GM12873 (cell line): ENCODE results near the gene MAGOH.

Experiments used
- TF ChIP-seq, protein P1 (sequence below): IDR thresholded peaks from 2 replicates; pipeline ENCODE4 v1.5.1; 2012; ENCODE audit warnings: low read depth, mild to moderate bottlenecking, moderate library complexity, low read length, control low read depth; ENCODE audit not compliant: insufficient read depth; ENCODE audit errors: missing control alignments

Gene MAGOH

DNA sequence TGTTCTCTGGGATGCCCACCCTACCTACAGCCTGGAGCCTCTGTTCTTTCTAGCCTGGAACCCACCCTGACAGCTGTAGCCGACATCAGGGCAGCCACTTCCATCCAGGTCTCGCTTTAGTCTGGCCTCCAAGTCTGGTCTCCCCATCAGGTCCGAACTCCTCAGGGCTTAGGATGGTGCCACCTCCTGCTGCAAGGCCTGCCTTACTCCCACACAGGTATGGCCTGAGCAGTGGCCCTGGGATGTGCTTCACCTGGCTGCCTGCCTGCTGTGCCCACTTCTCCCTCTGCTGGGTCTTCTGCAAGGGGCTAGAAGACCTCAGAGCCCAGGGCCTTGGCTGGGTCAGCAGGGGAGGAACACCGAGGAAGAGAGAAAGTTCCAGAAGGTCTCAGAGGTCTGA, 35.7 kb upstream of the MAGOH start:
- TF ChIP-seq, protein P1, sequence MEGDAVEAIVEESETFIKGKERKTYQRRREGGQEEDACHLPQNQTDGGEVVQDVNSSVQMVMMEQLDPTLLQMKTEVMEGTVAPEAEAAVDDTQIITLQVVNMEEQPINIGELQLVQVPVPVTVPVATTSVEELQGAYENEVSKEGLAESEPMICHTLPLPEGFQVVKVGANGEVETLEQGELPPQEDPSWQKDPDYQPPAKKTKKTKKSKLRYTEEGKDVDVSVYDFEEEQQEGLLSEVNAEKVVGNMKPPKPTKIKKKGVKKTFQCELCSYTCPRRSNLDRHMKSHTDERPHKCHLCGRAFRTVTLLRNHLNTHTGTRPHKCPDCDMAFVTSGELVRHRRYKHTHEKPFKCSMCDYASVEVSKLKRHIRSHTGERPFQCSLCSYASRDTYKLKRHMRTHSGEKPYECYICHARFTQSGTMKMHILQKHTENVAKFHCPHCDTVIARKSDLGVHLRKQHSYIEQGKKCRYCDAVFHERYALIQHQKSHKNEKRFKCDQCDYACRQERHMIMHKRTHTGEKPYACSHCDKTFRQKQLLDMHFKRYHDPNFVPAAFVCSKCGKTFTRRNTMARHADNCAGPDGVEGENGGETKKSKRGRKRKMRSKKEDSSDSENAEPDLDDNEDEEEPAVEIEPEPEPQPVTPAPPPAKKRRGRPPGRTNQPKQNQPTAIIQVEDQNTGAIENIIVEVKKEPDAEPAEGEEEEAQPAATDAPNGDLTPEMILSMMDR, result no peak

DNA sequence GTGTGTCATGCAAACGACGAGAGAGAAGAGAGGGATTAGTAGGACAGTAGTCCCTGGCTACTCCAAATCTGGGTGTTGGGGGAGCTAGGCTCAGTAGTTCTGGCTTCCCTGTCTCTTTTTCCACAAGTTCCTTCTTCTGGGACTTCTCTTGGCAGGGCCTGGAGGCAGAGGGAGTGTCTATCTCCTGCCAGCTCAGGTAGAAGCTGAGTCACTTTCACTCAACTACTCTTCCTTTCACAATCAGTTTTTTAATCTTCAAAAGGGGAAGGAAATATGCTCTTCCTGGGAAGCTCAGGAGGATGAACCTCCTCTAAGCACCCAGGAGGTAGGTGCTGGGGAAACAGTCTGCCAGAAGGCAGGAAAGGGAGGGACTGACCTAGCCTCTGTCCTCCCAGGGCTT, 35.2 kb upstream of the MAGOH start:
- TF ChIP-seq, protein P1, result no peak

DNA sequence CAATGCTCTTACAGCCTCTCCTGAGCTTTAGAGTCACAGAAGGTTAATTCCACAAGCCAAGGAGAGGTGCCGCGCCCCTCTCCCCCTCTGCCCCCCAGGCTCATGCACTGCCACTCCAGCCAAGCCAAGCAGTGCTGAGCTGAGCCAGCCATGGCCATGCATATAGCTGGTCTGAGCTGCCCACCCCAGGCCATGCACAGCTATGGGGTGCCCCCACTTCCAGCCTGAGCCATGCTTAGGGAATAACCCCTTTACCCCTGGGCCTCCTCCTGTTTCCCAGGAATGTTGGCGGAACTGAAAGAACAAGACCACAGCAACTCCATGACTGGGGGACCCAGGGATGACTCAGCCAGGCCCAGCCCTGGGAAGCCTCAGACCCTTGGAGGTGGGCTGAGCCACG, 34.0 kb upstream of the MAGOH start:
- TF ChIP-seq, protein P1, result no peak

DNA sequence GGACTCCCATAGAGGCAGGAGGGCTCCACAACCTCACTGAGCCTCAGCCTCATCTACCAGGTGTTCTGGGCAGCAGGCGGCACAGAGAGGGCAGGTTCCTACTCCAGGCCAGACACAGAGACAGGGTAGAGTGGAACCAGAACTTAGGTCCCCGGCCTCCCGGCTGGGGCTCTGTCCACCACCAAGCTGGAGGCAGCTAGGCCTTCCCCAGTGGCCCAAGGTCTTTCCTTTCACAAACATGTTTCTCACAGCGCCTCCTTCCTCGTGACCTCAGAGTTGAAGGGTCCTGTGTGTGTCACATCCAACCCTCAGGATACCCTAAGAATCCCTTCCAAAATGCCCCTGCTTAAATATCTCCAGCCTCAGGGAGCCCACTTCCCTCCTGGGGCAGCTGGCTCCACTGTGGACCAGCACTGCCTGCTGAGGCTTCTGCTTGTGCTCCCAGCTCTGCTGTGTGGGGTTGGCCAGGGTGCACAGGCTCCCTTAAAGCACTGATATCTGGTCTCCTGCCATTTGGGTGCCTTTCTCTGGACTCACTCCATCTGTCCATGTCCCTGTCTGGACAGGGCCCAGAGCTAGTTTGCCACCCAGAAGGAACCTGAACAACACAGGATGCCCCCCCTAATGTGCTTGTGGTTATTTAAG, 33.2 kb upstream of the MAGOH start:
- TF ChIP-seq, protein P1, result no peak

DNA sequence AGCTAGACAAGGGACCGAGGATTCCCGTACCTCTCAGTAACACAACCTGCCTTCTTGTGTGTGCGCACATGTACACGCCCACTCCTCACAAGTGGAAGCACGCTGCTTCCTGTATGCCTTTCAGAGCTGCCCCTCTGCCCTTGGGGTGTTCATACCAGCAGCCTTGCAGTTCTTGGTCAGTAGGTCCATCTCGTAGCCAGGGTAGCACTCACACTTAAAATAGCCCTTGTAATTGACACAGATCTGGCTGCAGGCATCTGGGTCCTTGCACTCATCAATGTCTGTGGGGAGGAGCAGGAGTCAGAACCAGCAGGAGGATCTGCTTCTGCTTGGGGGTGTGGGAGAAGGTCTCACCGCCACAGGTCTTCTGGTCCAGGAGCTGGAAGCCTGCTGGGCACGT, 32.6 kb upstream of the MAGOH start:
- TF ChIP-seq, protein P1, result no peak

DNA sequence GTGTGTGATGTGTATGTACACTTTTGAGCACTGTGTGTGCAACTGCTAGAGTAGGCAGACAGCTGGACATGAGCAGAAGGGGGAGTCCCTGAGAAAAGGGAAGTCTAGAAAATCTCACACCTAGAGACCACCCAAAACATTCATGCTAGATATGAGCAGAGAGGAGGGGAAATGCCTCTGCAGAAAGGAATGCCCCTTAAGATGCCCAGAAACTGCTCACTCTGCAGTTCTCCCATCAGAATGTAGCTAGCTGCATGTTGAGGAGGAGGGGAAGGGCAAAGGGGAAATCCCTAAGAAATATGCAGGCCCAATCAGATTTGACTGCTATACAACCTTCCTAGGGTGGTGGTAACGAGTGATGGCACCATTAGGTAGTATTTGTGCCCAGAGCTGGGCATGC, 31.8 kb upstream of the MAGOH start:
- TF ChIP-seq, protein P1, result no peak

DNA sequence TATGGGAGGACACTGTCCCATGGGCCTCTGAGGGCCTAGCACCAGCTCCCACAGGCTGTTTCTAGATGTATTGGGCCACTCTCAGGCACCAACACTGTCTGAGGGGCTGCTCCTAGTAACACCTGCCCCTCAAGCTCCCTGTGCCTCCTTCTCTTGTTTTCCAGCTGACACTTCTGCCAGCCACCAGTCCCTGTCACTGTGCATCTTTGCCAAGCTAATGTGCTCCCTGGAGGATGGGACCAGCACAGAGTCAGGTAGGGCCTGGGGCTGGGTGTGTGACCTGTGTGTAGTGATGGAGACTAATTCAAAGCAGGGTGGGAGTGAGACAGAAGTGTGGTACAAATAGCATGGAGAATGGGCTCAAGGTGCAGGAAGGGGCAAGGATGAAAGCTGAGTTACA, 29.4 kb upstream of the MAGOH start:
- TF ChIP-seq, protein P1, result no peak
